H1 (cell line): ENCODE data around the gene GADD45B. TPM values are rescaled to one million over a fixed set of nuclear protein-coding genes. Genes with fewer than 3 reads are reported as not detected.

Experiments
- CTCF ChIA-PET: fragments of 300-600 bp; sonication (Branson Sonifier 250); formaldehyde crosslinking; loops from one replicate; lab custom pipeline; 2021; ENCODE audit not compliant: partially characterized antibody; lab: Charles Lee
- POLR2A ChIA-PET: fragments of 300-600 bp; sonication (Branson Sonifier 250); formaldehyde crosslinking; loops from one replicate; lab custom pipeline; 2021; ENCODE audit warnings: inconsistent platforms; ENCODE audit not compliant: partially characterized antibody; lab: Charles Lee
- DNase-seq, 2 experiments: peaks; one replicate each; pipeline versions ENCODE4 v3.0.0 to v3.0.0-alpha.2; 2010 to 2022; ENCODE audit warnings: low spot score in 2 of 2, low read depth in 1 of 2, mixed read lengths in 1 of 2
- FAIRE-seq: peaks from 2 replicates; lab custom pipeline; 2011; peaks lifted over from hg19 to GRCh38; lab: Jason Lieb, UNC
- H2AFZ ChIP-seq: 2 replicates; pipeline ENCODE4 v1.8.1; 2012; ENCODE audit warnings: low read length, inconsistent platforms
- H2AK5ac ChIP-seq: 2 replicates; pipeline ENCODE4 v1.6.1; 2013; ENCODE audit warnings: low read depth, low read length
- H2BK120ac ChIP-seq: replicated peaks from 2 replicates; pipeline ENCODE3; 2013; ENCODE audit warnings: low read depth, low read length, inconsistent platforms
- H2BK12ac ChIP-seq: 2 replicates; pipeline ENCODE4 v1.6.1; 2013; ENCODE audit warnings: low read depth, low read length
- H2BK15ac ChIP-seq: 2 replicates; pipeline ENCODE4 v1.6.1; 2013; ENCODE audit warnings: low read length
- H2BK20ac ChIP-seq: 2 replicates; pipeline ENCODE4 v1.6.1; 2013; ENCODE audit warnings: low read length
- H2BK5ac ChIP-seq: 2 replicates; pipeline ENCODE4 v1.6.1; 2013; ENCODE audit warnings: low read depth, low read length
- H3K14ac ChIP-seq: 2 replicates; pipeline ENCODE4 v1.6.1; 2013; ENCODE audit warnings: inconsistent platforms; ENCODE audit not compliant: insufficient read length
- H3K18ac ChIP-seq: 2 replicates; pipeline ENCODE4 v1.6.1; 2013; ENCODE audit warnings: low read length; ENCODE audit errors: extremely low read depth
- H3K23ac ChIP-seq: 2 replicates; pipeline ENCODE4 v1.6.1; 2013; ENCODE audit warnings: inconsistent platforms; ENCODE audit not compliant: insufficient read length
- H3K23me2 ChIP-seq: 2 replicates; pipeline ENCODE4 v1.6.1; 2013; ENCODE audit warnings: low read depth, low read length
- H3K27ac ChIP-seq: 2 replicates; pipeline ENCODE4 v1.6.1; 2011; ENCODE audit warnings: low read depth, low read length, inconsistent platforms
- H3K27me3 ChIP-seq, 4 experiments: replicated peaks in 1 of 4; 1 replicate in 1 of 4; 2 replicates in 3 of 4; pipeline versions ENCODE4 v1.6.1 to v1.8.1; 2011 to 2013; ENCODE audit warnings: low read length in 3 of 4, mild to moderate bottlenecking in 3 of 4, inconsistent platforms in 2 of 4, mixed read lengths in 2 of 4, moderate library complexity in 1 of 4; ENCODE audit not compliant: control insufficient read depth in 3 of 4, insufficient read depth in 3 of 4; ENCODE audit errors: extremely low read depth in 1 of 4
- H3K36me3 ChIP-seq, 4 experiments: 2 replicates each; pipeline versions ENCODE4 v1.6.1 to v1.8.1; 2011 to 2013; ENCODE audit warnings: mild to moderate bottlenecking in 4 of 4, low read length in 3 of 4, moderate library complexity in 2 of 4, control low read depth in 1 of 4, inconsistent platforms in 1 of 4; ENCODE audit not compliant: insufficient read depth in 4 of 4, control insufficient read depth in 2 of 4
- H3K4ac ChIP-seq: replicated peaks from 2 replicates; pipeline ENCODE3; 2013; ENCODE audit warnings: low read length, low read depth, mixed read lengths, inconsistent platforms; ENCODE audit not compliant: insufficient read length
- H3K4me1 ChIP-seq, 4 experiments: replicated peaks in 1 of 4; 1 replicate in 1 of 4; 2 replicates in 3 of 4; pipeline versions ENCODE4 v1.6.1 to v1.8.1; 2011 to 2013; ENCODE audit warnings: low read length in 3 of 4, inconsistent platforms in 2 of 4, mixed read lengths in 1 of 4; ENCODE audit not compliant: insufficient read depth in 4 of 4, control insufficient read depth in 3 of 4
- H3K4me2 ChIP-seq, 2 experiments: 2 replicates each; pipeline versions ENCODE4 v1.6.1 to v1.8.1; 2011 to 2013; ENCODE audit warnings: low read depth in 2 of 2, low read length in 2 of 2, control low read depth in 1 of 2, inconsistent platforms in 1 of 2, mild to moderate bottlenecking in 1 of 2; ENCODE audit not compliant: insufficient read depth in 1 of 2
- H3K4me3 ChIP-seq, 4 experiments: fragments of 200-600, 300-600 bp in 1 of 4; sonication (generic), shearing (Covaris generic), sonication (Bioruptor Twin) in 1 of 4; 2 replicates each; pipeline versions ENCODE4 v1.5.1 to v1.8.1; 2011 to 2016; ENCODE audit warnings: low read length in 4 of 4, low read depth in 3 of 4, control low read depth in 2 of 4, inconsistent platforms in 2 of 4, mild to moderate bottlenecking in 2 of 4, mixed read lengths in 1 of 4, moderate library complexity in 1 of 4; ENCODE audit not compliant: insufficient read depth in 2 of 4; ENCODE audit errors: extremely low read depth in 1 of 4
- H3K56ac ChIP-seq: replicated peaks from 2 replicates; pipeline ENCODE3; 2013; ENCODE audit warnings: low read depth, mild to moderate bottlenecking, mixed read lengths, low read length, inconsistent platforms; ENCODE audit not compliant: insufficient read length
- H3K79me1 ChIP-seq: 2 replicates; pipeline ENCODE4 v1.6.1; 2013; ENCODE audit warnings: low read depth, low read length, control low read depth
- H3K79me2 ChIP-seq, 2 experiments: 2 replicates each; pipeline versions ENCODE4 v1.6.1 to v1.8.1; 2012 to 2013; ENCODE audit warnings: low read length in 2 of 2, mild to moderate bottlenecking in 2 of 2, inconsistent platforms in 1 of 2; ENCODE audit not compliant: insufficient read depth in 2 of 2, control insufficient read depth in 1 of 2
- H3K9ac ChIP-seq, 4 experiments: replicated peaks in 1 of 4; 1 replicate in 1 of 4; 2 replicates in 3 of 4; pipeline versions ENCODE4 v1.6.1 to v1.8.1; 2011 to 2013; ENCODE audit warnings: low read depth in 3 of 4, low read length in 3 of 4, control low read depth in 2 of 4, mild to moderate bottlenecking in 2 of 4, moderate library complexity in 2 of 4, inconsistent platforms in 1 of 4; ENCODE audit errors: extremely low read depth in 1 of 4
- H3K9me3 ChIP-seq, 2 experiments: 2 replicates each; pipeline versions ENCODE4 v1.6.1 to v1.8.1; 2012 to 2013; ENCODE audit warnings: mild to moderate bottlenecking in 2 of 2, moderate library complexity in 2 of 2, control low read depth in 1 of 2, inconsistent platforms in 1 of 2, low read depth in 1 of 2, low read length in 1 of 2, mixed read lengths in 1 of 2; ENCODE audit not compliant: insufficient read depth in 2 of 2
- H4K20me1 ChIP-seq, 2 experiments: replicated peaks in 1 of 2; 2 replicates each; pipeline versions ENCODE3 to v1.8.1; 2011 to 2013; ENCODE audit warnings: inconsistent platforms in 2 of 2, low read length in 2 of 2, mild to moderate bottlenecking in 1 of 2; ENCODE audit not compliant: insufficient read depth in 2 of 2, control insufficient read depth in 1 of 2
- H4K5ac ChIP-seq: 2 replicates; pipeline ENCODE4 v1.6.1; 2013; ENCODE audit warnings: low read length, low read depth, mixed read lengths, inconsistent platforms; ENCODE audit not compliant: insufficient read length
- H4K8ac ChIP-seq: 2 replicates; pipeline ENCODE4 v1.8.0; 2013; ENCODE audit warnings: mild to moderate bottlenecking, moderate library complexity, low read length, inconsistent platforms; ENCODE audit not compliant: insufficient read depth; ENCODE audit errors: extremely low read depth
- H4K91ac ChIP-seq: replicated peaks from 2 replicates; pipeline ENCODE3; 2013; ENCODE audit warnings: low read length, mixed read lengths, inconsistent platforms; ENCODE audit not compliant: insufficient read length
- BCL11A ChIP-seq, 2 experiments: IDR thresholded peaks; one replicate each; pipeline ENCODE4 v1.6.1; 2011; ENCODE audit warnings: low read depth in 2 of 2, low read length in 2 of 2, mild to moderate bottlenecking in 2 of 2
- CHD1 ChIP-seq: IDR thresholded peaks from 2 replicates; pipeline ENCODE4 v1.6.1; 2012; ENCODE audit warnings: low read depth, low read length, improper control_type of control experiment
- EGR1 ChIP-seq: IDR thresholded peaks from 2 replicates; pipeline ENCODE4 v1.6.1; 2011; ENCODE audit warnings: low read depth, low read length, borderline replicate concordance
- GTF2F1 ChIP-seq: IDR thresholded peaks from 2 replicates; pipeline ENCODE4 v1.6.1; 2012; ENCODE audit warnings: low read depth, low read length, improper control_type of control experiment, borderline replicate concordance
- SRF ChIP-seq: IDR thresholded peaks from 2 replicates; pipeline ENCODE4 v1.6.1; 2011; ENCODE audit warnings: mild to moderate bottlenecking, low read depth, low read length, moderate library complexity
- whole genome bisulfite sequencing, 2 experiments: shearing (Covaris generic) in 1 of 2; methylation state at CpG; one replicate each; pipeline versions ENCODE4 v1.1.6 to v1.1.7; 2013 to 2015; ENCODE audit warnings: low lambda C conversion rate in 2 of 2, mixed read lengths in 2 of 2, inconsistent platforms in 1 of 2, low coverage in 1 of 2, missing lambda C conversion rate in 1 of 2; ENCODE audit not compliant: insufficient replicate concordance in 2 of 2, insufficient coverage in 1 of 2, insufficient read length in 1 of 2; ENCODE audit errors: extremely low coverage in 1 of 2, missing lambda C conversion rate in 1 of 2; 5-methylcytosine and 5-hydroxymethylcytosine counted together
- polyA plus RNA-seq, 7 experiments: library from polyadenylated mRNA; depleted of rRNA in 3 of 7; stranded (reverse) in 5 of 7; unstranded in 2 of 7; fragments of >200 nt in 5 of 7; fragments of 200-250 nt in 2 of 7; gene quantifications; 1 replicate in 5 of 7; 2 replicates in 1 of 7; 4 replicates in 1 of 7; pipeline versions ENCODE4 v1.2.1 to v1.2.3, GENCODE V29; 2011 to 2013; ENCODE audit warnings: missing spikeins in 2 of 7, mixed read lengths in 2 of 7
- total RNA-seq: library from RNA; stranded (reverse); fragmentation: NEBNext Ultra II Directional; extraction: Animal tissue kit (Norgen Biotek cat#: 25700); gene quantifications from 2 replicates; pipeline ENCODE4 v1.2.1, GENCODE V29; 2021
- TF ChIP-seq, protein P1 (sequence below): IDR thresholded peaks from 2 replicates; pipeline ENCODE4 v1.6.1; 2011; ENCODE audit warnings: low read depth, mild to moderate bottlenecking, low read length; ENCODE audit not compliant: insufficient read depth

The GADD45B gene
- total and polyA plus RNA-seq, 2 of the 8 experiments (the other 6 are each of a cell fraction or from before 2014, with no cell fraction given), result 7.4 to 11.4 TPM

DNA sequence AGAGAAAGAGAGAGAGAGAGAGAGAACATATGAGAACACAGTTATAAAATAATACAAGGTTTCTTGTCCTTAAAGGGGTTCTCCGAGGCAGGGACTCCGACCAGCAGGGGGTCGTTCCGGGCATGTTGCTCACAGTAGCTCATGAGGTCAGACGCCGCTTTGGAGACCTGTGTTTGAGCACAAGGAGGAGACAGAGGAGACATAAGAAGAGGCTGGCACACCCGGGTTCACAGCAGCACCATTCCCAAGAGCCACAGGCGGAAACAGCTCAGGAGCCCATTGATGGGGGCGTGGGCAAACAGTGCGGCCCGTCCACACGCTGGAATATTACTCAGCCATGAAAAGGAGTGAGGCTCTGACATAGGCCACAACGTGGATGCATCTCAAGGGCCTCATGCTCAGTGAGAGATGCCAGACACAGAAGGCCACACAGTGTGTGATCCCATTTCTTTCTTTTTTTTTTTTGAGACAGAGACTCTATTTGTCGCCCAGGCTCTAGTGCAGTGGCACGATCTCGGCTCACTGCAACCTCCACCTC, 39.1 kb downstream of the GADD45B start:
- no peak overlapping the region for H3K4ac ChIP-seq
- H3K23ac ChIP-seq, result no peak overlapping the region
- no peaks in the 10 kb centered on the region for H4K20me1 ChIP-seq
- DNase-seq (no peak), FAIRE-seq (no peak)
- no peaks in the 10 kb centered on the region for H3K36me3 ChIP-seq
- no peak overlapping the region for H2BK12ac ChIP-seq
- H2BK15ac ChIP-seq, result no peak overlapping the region
- ChIA-PET CTCF (no interaction called here), POLR2A (interaction anchor here (1.3 kb wide), 1 partner anchor 10 kb away, joined by 5 read pairs; no protein-coding TSS in a partner anchor)
- no peak for TF ChIP-seq SRF
- no peak for TF ChIP-seq BCL11A (IDR thresholded peaks at IDR 0.05; ENCODE audit: low read depth in 2 of 2, low read length in 2 of 2)
- no peak for TF ChIP-seq EGR1
- TF ChIP-seq GTF2F1, result no peak
- TF ChIP-seq, protein P1, sequence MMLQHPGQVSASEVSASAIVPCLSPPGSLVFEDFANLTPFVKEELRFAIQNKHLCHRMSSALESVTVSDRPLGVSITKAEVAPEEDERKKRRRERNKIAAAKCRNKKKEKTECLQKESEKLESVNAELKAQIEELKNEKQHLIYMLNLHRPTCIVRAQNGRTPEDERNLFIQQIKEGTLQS, result no peak
- no peak for TF ChIP-seq CHD1
- H3K9me3 ChIP-seq, result no peaks in the 10 kb centered on the region
- no peak overlapping the region for H4K5ac ChIP-seq
- H3K14ac ChIP-seq, result no peak overlapping the region
- no peak overlapping the region for H3K27ac ChIP-seq
- 92% methylated on average over 16 of the region's 16 CpGs; no CpG with 5 or more reads in 1 of the 2 experiments for WGBS, 2 experiments
- H3K4me3 ChIP-seq, result no peak overlapping the region
- H2AFZ ChIP-seq, result no peak overlapping the region
- no peak overlapping the region for H2BK20ac ChIP-seq
- no peak overlapping the region for H3K56ac ChIP-seq
- no peak overlapping the region for H3K18ac ChIP-seq
- no peak overlapping the region for H2BK5ac ChIP-seq
- no peak overlapping the region for H2BK120ac ChIP-seq
- H3K4me2 ChIP-seq, result no peak overlapping the region
- H3K9ac ChIP-seq, result no peak overlapping the region
- H3K79me2 ChIP-seq, result no peaks in the 10 kb centered on the region
- no peaks in the 10 kb centered on the region for H3K27me3 ChIP-seq
- H4K8ac ChIP-seq, result no peak overlapping the region
- no peaks in the 10 kb centered on the region for H3K79me1 ChIP-seq
- H2AK5ac ChIP-seq, result no peak overlapping the region
- H3K23me2 ChIP-seq, result no peaks in the 10 kb centered on the region
- H4K91ac ChIP-seq, result no peak overlapping the region
- peaks cover 0 to 9% (median 6%) of the 10 kb centered on the region in 4 experiments; a peak in 5 of 7 replicates for H3K4me1 ChIP-seq
